ENCODE results near the gene TMPRSS5.

Gene TMPRSS5

GRCh38 chr11:113698515-113698914, 7.6 kb downstream of the TMPRSS5 start:
- no peak for TF ChIP-seq CTCF (IDR thresholded peaks at IDR 0.05; ENCODE audit: control insufficient read depth, insufficient read depth, low read depth, low read length, missing control alignments)
- no peak overlapping the region for H3K4me3 ChIP-seq (ENCODE audit: control insufficient read depth, low read depth, low read length)
- DNase-seq (ENCODE audit: low read depth) = no peak

- no peak for DNase-seq (ENCODE audit: low read depth)
- TF ChIP-seq CTCF (IDR thresholded peaks at IDR 0.05; ENCODE audit: control insufficient read depth, insufficient read depth, low read depth, low read length, missing control alignments) = no peak
- H3K4me3 ChIP-seq (ENCODE audit: control insufficient read depth, low read depth, low read length) = no peak overlapping the region
Observed at GRCh38 chr11:113697756-113698407, 8.2 kb downstream of the TMPRSS5 start.

- TF ChIP-seq CTCF (IDR thresholded peaks at IDR 0.05; ENCODE audit: control insufficient read depth, insufficient read depth, low read depth, low read length, missing control alignments) = no peak
- DNase-seq (ENCODE audit: low read depth) = no peak
- no peak overlapping the region for H3K4me3 ChIP-seq (ENCODE audit: control insufficient read depth, low read depth, low read length)
Observed at GRCh38 chr11:113697111-113697510, 9.0 kb downstream of the TMPRSS5 start.

GRCh38 chr11:113695207-113695606, 10.9 kb downstream of the TMPRSS5 start:
- no peak for TF ChIP-seq CTCF (IDR thresholded peaks at IDR 0.05; ENCODE audit: control insufficient read depth, insufficient read depth, low read depth, low read length, missing control alignments)
- H3K4me3 ChIP-seq (ENCODE audit: control insufficient read depth, low read depth, low read length) = no peak overlapping the region
- no peak for DNase-seq (ENCODE audit: low read depth)

GRCh38 chr11:113694390-113694789, 11.7 kb downstream of the TMPRSS5 start:
- TF ChIP-seq CTCF (IDR thresholded peaks at IDR 0.05; ENCODE audit: control insufficient read depth, insufficient read depth, low read depth, low read length, missing control alignments) = no peak
- no peak overlapping the region for H3K4me3 ChIP-seq (ENCODE audit: control insufficient read depth, low read depth, low read length)
- DNase-seq (ENCODE audit: low read depth) = no peak

- DNase-seq (ENCODE audit: low read depth) = no peak
- TF ChIP-seq CTCF (IDR thresholded peaks at IDR 0.05; ENCODE audit: control insufficient read depth, insufficient read depth, low read depth, low read length, missing control alignments) = no peak
- H3K4me3 ChIP-seq (ENCODE audit: control insufficient read depth, low read depth, low read length) = no peak overlapping the region
Observed at GRCh38 chr11:113693030-113693429, 13.1 kb downstream of the TMPRSS5 start.

All from AG09309 (cell line).